ENCODE results near the gene OR8I2. TPM values are rescaled to one million over a fixed set of nuclear protein-coding genes. Genes with fewer than 3 reads are reported as not detected.
"Not testable (repeated sequence)": the region's sequence is repeated elsewhere in the genome, so short reads cannot be mapped to it uniquely, and the experiment has no call there.

OR8I2 gene
- total RNA-seq, 4 donors from 2014 or later = not detected

DNA sequence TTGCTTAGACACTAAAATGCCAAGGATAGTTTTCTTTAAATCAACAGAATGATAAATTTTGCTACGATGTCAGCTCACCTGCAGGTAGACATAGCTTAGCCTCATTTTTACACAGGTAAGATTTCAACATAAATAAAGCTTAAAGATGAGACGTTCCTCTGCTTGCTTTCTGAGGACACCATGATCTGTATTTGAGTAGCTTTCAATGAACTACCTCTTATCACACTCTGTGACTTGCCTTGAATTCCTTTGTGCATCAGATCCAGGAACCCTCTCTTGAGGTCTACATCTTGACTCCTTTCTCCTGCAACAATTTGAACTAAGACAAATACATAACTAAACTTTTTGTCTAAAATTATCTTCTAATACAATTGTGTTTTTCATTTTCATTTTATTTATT, 26.1 kb upstream of the OR8I2 start:
- intact Hi-C loops (cut with DNase I; ENCODE audit: low total_unique reads) = no loop called here
- TF ChIP-seq, protein P1, sequence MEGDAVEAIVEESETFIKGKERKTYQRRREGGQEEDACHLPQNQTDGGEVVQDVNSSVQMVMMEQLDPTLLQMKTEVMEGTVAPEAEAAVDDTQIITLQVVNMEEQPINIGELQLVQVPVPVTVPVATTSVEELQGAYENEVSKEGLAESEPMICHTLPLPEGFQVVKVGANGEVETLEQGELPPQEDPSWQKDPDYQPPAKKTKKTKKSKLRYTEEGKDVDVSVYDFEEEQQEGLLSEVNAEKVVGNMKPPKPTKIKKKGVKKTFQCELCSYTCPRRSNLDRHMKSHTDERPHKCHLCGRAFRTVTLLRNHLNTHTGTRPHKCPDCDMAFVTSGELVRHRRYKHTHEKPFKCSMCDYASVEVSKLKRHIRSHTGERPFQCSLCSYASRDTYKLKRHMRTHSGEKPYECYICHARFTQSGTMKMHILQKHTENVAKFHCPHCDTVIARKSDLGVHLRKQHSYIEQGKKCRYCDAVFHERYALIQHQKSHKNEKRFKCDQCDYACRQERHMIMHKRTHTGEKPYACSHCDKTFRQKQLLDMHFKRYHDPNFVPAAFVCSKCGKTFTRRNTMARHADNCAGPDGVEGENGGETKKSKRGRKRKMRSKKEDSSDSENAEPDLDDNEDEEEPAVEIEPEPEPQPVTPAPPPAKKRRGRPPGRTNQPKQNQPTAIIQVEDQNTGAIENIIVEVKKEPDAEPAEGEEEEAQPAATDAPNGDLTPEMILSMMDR (IDR thresholded peaks at IDR 0.05) = no peak
- TF ChIP-seq POLR2A (IDR thresholded peaks at IDR 0.05) = no peak
- H3K4me3 ChIP-seq (ENCODE audit: low read depth, poor library complexity, severe bottlenecking) = no peak overlapping the region
- 38 to 57% methylated on average over 2 of the region's 2 CpGs for WGBS, 2 donors
- DNase-seq (ENCODE audit: low spot score in 2 of 2) = no peak

DNA sequence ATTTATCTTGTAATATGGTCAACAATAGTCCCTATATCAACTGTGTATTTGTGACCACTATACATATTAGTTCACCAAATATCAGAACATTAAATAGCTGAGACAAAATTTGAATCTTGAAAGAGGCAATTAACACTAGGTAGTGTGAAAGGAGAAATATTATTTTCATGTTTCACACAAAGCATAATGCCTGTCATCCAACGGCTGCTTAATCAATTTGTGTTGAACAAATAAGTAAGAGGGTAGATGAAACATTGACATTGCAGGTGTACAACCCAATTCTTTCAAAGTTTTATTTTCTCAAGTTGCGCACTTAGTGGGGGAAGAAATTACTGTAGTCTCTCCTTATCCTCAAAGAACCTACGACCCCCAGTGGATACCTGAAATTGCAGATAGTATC, 3.4 kb upstream of the OR8I2 start:
- 69 to 91% methylated on average over 3 of the region's 3 CpGs for WGBS, 2 donors
- H3K4me3 ChIP-seq (ENCODE audit: low read depth, poor library complexity, severe bottlenecking) = no peak overlapping the region
- intact Hi-C loops (cut with DNase I; ENCODE audit: low total_unique reads) = no loop called here
- DNase-seq (ENCODE audit: low spot score in 2 of 2) = no peak
- TF ChIP-seq POLR2A (IDR thresholded peaks at IDR 0.05) = no peak
- TF ChIP-seq, protein P1 (IDR thresholded peaks at IDR 0.05) = no peak

DNA sequence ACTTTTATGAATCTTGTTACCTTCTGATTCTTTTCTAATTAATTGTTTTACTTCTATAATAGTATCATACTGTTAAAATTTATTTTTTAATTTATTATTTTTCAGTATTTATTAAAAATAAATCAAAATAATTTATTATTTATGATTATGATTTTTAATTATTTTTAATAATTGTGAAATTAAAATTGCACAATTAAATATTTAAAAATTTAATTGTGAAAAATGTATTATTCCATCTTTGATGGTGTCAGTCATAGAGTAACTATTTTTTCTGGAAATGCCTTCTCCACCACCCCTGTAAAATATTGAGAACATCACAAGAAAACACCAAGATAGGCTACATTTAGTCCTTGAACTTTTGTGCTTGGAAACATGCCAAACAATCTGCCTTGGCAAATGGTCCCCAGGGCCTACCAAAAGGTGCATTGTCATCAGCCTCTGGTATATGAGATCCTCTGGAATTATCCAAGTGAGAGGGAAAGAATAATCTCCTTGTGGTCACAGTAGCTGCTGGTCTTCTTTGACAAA, 10.2 kb downstream of the OR8I2 start, which contains the start of gene OR8H2:
OR8H2 (plus strand) TSS at position 478 of the 528 bp plus-strand sequence. CDS start 1,356 bp downstream, outside the sequence.
- H3K4me3 ChIP-seq (ENCODE audit: low read depth, poor library complexity, severe bottlenecking) = no peak within 1 kb of the TSS
- no peak for DNase-seq (ENCODE audit: low spot score in 2 of 2)
- TF ChIP-seq POLR2A (IDR thresholded peaks at IDR 0.05) = no peak
- TF ChIP-seq, protein P1 (IDR thresholded peaks at IDR 0.05) = no peak
- intact Hi-C loops (cut with DNase I; ENCODE audit: low total_unique reads) = no loop called here

DNA sequence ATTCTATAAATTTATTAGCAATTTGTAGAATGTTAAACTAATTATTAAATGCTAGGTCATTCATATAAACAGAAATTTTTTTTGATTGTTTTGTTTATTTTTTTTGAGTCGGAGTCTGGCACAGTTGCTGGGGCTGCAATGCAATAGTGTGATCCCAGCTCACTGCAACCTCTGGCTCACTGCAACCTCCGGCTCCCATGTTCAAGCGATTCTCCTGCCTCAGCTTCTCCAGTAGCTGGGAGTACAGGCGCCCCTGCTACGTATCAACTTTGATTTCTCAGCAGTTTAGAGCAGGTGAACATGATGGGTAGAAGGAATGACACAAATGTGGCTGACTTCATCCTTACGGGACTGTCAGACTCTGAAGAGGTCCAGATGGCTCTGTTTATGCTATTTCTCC, 29.0 kb downstream of the OR8I2 start, which contains the start of gene OR8H3:
OR8H3 (plus strand) TSS at position 301 of the 400 bp plus-strand sequence; CDS start at position 301, 0 bp downstream.
- TF ChIP-seq, protein P1 (IDR thresholded peaks at IDR 0.05) = no peak
- TF ChIP-seq POLR2A (IDR thresholded peaks at IDR 0.05) = no peak
- no peak within 1 kb of the TSS for H3K4me3 ChIP-seq (ENCODE audit: low read depth, poor library complexity, severe bottlenecking)
- no peak for DNase-seq (ENCODE audit: low spot score in 2 of 2)
- intact Hi-C loops (cut with DNase I; ENCODE audit: low total_unique reads) = no loop called here
- 78 to 83% methylated on average over 6 of the region's 6 CpGs for WGBS, 2 donors

DNA sequence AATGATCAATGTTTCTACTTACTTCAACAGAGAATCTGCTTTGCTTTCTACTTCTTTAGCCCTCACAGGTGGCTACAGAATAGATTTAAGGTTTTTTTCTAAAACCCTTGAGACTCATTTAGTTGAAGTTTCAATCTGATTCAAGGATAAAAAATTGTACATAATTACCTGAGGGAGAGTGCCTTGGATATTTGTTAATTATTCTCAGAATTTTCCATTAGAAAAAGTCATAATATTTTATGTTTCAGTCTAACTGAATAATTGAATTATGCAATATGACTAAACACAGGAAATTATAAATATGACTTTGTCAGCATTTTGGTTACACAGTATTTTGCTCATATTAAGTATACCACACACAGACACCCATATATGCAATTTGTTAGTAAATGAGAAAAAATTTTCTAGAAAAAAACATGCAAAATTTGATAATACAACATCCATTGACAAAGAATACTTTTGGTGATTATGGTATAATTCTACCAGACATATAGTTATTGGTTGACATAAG, 47.1 kb downstream of the OR8I2 start, which contains the start of gene OR8J3:
OR8J3 (minus strand) TSS at position 51 of the 511 bp plus-strand sequence. CDS start 2,483 bp downstream, outside the sequence.
- no peak within 1 kb of the TSS for H3K4me3 ChIP-seq (ENCODE audit: low read depth, poor library complexity, severe bottlenecking)
- TF ChIP-seq, protein P1 (IDR thresholded peaks at IDR 0.05) = no peak
- no peak for TF ChIP-seq POLR2A (IDR thresholded peaks at IDR 0.05)
- intact Hi-C loops (cut with DNase I; ENCODE audit: low total_unique reads) = no loop called here
- no peak for DNase-seq (ENCODE audit: low spot score in 2 of 2)

DNA sequence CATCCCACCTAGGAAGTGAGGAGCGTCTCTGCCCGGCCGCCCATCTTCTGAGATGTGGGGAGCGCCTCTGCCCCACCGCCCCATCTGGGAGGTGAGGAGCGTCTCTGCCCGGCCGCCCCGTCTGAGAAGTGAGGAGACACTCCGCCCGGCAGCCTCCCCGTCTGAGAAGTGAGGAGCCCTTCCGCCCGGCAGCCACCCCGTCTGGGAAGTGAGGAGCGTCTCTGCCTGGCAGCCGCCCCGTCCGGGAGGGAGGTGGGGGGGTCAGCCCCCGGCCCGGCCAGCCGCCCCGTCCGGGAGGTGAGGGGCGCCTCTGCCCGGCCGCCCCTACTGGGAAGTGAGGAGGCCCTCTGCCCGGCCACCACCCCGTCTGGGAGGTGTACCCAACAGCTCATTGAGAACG, 50.6 kb downstream of the OR8I2 start:
- intact Hi-C loops (cut with DNase I; ENCODE audit: low total_unique reads); H3K4me3 ChIP-seq (ENCODE audit: low read depth, poor library complexity, severe bottlenecking); DNase-seq (ENCODE audit: low spot score in 2 of 2): not testable (repeated sequence)
- WGBS, 2 donors = 96 to 98% methylated on average over 7 to 8 of the region's 30 CpGs

Other genes starting within 250 kb of the OR8I2 start
- not detected for gene TRIM51, start 210.0 kb upstream of the OR8I2 start, total RNA-seq
- not detected for gene OR5W2, start 178.7 kb upstream of the OR8I2 start, total RNA-seq
- gene OR5I1, start 156.9 kb upstream of the OR8I2 start, total RNA-seq = not detected
- not detected for gene OR10AG1, start 123.4 kb upstream of the OR8I2 start, total RNA-seq
- gene OR5F1, start 98.7 kb upstream of the OR8I2 start, total RNA-seq = not detected
- not detected for gene OR5AS1, start 65.7 kb upstream of the OR8I2 start, total RNA-seq
- not detected for gene OR8H2, start 10.4 kb downstream of the OR8I2 start, total RNA-seq
- gene OR8H3, start 29.1 kb downstream of the OR8I2 start, total RNA-seq = not detected
- not detected for gene OR8J3, start 46.9 kb downstream of the OR8I2 start, total RNA-seq
- not detected for gene OR8K5, start 67.0 kb downstream of the OR8I2 start, total RNA-seq
- not detected for gene OR5J2, start 83.3 kb downstream of the OR8I2 start, total RNA-seq
- gene OR5T2, start 140.9 kb downstream of the OR8I2 start, total RNA-seq = not detected
- gene OR5T3, start 158.9 kb downstream of the OR8I2 start, total RNA-seq = not detected
- gene OR5T1, start 180.8 kb downstream of the OR8I2 start, total RNA-seq = not detected
- gene OR8H1, start 198.9 kb downstream of the OR8I2 start, total RNA-seq = not detected
- gene OR8K3, start 221.8 kb downstream of the OR8I2 start, total RNA-seq = not detected